Measurements from ENCODE around the gene PACRGL.

The PACRGL gene

DNA sequence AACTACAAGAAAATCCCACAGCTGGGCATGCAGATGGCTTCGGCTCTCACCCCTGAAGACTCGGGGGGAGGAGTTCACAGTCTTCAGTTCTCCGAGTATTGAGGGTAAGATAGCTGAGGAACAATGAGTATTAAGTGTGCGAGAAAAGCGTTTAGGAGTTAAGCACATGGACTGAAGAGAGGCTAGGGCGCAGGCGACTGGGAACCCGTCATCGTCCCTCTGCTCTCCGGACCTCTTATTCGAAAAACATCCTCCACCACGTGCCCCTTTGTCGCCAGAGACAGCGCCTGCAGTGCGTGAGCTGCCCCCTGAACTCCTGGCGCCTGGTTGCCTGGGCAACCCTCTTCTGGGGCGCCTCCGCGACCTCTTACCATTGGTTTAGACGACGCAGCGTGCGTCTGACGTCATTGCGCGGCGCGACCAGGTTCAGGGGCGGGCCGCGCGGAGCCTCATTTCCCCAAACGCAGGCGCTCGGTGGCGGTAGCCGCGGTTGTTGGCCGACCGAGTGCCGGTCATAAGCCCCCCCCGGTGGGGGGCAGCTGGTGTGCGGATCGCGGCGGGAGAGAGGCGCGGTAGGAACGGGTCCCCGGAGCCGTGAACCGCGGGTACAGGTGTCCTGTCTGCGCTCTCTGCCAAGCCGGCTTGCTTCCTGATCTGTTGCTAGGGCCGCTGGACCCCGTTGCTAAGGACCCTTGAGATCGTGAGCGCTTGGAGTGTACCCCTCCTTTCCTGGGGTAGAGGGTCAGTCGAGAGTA is at the start of gene PACRGL:
TSS of gene PACRGL (plus strand) at position 452 of the 755 bp plus-strand sequence. CDS start 4,024 bp downstream, outside the sequence.
- DNase-seq = peak; percentile 90 to 93

DNA sequence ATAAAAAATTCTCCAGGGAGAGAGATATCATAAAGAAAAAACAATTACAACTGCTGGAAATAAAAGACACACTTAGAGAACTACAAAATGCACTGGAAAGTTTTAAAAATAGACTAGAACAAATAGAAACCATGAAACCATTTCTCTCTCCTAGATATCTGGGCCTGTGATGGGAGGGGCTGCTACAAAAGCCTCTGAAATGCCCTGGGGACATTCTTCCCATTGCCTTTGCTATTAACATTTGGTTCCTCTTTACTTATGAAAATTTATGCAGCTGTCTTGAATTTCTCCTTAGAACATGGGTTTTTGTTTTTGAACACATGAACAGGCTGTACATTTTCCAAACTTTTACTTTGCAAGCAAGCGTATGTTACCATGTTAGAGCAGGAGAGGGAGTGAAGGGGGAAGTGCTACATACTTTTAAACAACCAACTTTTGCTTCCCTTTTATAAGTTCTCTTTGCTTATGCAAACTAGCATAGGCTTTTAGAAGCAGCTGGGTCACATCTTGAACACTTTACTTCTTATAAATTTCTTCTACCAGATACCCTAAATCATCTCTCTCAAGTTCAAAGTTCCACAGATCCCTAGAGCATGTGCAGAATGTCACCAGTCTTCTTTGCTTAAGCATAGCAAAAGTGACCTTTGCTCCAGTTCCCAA is 47.9 kb upstream of the PACRGL start:
- DNase-seq = no peak

DNA sequence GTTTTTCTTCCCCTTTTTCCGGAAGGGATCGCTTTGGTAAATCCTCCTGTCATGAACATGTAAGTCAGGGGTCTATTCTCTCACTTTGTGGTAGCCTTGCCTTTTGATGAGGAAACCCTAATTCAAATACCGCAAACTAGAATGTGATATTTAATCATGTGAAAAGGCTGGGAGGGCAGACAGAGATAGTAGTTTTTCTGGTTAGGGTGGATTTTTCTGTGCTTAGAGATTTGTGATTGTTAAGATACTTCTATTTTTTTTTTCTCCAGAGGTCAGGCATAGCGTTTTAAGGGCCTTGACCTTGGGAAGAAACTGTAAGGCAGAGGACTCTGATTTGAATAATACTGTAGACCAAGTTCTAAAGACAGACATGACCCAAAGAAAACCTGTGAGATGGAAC is 41.8 kb upstream of the PACRGL start:
- no peak for DNase-seq

DNA sequence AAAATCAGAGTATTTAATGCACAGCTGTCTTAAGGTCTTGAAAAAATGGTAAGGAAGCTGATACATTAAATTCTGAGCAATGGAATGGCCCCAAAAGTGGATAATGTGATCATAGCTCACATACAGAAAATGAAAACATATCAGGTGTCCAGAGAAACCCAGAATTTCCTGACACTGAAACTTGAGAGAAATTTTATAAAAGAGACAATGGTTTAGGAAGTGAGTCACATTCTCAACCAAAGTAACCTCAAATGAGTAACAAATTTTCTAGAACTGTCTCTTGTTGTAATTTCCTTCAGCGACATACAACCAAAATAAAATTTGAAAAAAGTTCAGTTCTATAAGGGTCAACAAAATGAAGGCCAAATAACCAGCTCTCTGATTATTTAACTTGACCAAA is 37.4 kb upstream of the PACRGL start:
- DNase-seq = no peak

DNA sequence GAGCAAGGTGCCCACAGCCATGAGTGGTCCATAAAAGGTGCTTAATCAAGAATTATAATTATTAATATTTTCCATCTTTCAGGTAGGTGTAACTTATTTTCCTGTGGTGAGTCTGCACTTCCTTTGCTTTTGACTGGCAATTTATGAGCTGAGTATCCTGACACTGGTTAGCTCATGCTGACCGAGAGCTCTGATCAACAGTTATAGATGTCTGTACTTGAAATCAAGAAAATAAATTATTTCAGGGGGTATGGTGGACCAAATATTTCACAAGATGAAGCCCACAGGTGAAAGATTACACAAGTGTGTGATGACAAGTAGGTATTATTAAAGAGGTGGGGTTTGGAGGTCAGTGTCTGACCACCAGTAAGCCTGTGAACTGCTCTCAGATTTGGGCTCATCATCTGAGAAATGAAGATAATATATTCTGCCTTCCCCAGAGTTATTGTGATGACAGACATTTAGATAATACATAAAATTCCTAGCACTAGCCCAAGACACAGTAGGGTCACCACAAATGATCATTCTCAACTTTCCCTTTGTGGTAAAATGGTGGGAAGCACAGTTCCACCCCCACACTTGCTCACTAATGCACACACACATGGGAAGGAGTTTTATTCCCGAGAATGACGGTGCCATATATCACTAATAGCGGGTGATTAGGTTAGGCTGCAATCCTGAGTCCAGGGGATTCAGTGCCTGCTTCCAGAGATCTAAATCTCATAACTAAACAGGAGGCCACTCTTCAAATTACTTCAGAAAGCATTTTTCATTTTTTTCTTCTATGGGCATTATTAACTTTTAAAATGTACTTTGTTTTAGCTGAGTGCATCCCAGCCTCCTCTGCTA is 34.0 kb upstream of the PACRGL start:
- no peak for DNase-seq

DNA sequence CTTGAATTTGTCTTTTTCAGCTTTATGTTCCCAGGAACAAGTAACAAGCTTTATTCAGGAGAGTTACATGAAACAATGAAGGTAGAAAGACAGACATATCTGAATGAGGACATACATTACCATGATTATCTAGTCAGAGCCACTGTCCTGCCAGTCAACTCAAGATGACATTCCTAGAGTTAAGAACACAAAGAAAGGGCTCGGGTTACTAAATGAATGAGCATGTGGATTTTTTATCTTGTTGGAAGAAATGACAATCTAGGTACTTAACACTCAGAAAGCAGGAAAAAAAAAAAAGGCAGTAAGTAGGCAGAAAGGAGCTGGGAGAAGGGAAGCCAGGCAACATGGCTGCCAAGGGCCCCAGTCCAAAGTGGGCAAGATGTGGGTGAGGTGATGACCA is 28.0 kb upstream of the PACRGL start:
- no peak for DNase-seq

DNA sequence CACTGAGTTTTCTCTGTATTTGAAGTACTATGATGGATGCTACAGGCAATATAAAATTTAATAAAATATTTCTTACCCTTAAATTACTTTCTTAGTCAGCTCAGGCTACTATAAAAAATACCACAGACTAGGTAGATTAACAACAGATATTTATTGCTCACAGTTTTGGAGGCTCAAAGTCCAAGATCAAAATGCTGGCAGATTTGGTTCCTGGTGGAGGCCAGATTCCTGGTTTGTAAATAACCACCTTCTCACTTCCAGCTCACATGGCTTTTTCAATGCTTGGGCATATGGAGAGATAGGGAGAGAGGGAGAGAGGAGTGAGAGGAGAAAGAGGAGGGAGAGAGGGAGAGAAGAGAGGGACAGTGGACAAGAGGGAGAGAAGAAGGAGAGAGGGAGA is 24.5 kb upstream of the PACRGL start:
- DNase-seq = no peak

DNA sequence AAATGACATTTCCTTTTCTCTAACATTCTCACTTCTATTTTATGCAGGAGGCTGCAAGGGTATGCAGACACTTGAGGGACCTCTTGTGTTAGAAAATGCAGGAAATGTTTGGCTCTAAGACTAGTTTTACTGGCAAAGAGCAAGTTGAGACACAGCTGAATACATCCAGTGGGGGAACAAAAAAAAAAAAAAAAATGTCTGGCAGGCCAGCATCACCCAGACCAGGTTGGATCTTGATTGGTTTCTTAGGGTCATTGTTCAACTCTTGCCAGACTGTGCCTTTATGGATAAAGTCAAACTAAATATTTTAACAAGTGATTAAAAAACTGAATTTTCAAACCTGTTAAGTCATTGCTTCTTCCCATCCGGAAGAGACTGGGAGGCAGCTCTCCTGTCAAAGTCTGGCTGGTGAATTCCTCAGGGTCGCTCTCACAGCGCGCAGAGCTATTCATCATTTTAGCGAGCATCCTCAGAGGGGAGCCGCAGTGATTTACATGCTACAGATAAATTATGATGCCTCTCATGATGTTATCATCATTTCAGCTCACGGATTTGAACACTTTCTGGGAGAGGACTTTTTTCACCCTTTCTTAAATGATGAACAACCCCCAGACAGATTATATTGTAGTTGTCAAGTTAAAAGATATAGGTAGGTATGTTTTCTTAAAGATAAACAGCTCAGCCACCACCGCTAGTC is 23.6 kb upstream of the PACRGL start:
- DNase-seq = no peak

DNA sequence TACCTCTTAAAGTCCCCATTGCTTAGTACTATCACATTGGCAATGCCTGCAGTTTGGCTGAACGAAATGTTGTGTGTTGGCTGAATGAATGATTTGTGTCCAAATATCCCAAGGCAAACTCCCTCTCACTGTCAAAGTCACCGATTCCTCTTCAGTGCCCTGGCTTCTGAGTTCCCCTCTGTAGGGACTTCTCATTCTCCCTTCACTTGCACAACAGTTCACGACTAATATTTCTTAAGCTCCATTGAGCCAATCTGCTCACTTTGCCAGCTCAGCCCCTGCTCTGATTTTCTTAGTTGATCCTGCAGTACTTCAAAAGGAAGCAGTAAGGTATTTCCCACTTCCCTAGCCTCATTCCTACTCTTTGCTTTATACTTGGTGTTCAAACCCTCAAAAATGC is 21.9 kb upstream of the PACRGL start:
- no peak for DNase-seq

DNA sequence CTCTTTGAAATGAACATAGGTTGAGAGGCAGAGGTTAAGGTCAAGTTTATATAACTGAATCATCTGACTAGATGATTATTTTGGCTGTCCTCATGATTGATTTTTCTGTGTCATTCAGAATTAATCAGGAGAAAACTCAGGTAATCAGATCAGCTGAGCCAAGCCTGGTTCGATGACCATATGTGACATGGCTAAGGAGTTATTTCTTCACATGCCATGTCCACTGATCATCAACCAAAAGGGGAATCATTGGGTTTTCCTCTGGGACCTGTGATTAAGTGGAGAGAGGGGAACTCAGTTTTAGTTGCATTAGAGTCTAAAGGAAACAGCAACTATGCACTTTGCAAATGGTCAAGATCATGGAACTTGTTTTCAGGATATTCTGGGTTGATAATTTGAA is 20.3 kb upstream of the PACRGL start:
- DNase-seq = no peak

DNA sequence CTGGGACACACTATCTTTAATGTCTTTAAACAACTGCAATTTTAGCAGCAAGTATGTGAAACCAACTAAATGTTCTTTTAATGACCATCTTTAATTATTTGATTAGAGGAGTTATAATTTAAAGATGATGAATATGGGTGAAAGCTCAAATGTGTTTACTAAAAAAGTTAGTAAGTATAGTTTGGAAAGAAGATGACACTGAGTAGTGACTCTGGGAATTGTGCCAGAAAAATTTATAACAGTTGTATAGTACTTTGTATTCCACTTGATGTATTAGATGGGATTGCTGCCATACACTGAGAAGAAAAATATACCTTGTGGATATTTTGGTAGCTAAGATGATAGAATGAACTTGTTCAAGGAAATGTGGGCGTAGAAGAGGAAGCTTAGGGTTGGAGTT is 19.5 kb upstream of the PACRGL start:
- no peak for DNase-seq

DNA sequence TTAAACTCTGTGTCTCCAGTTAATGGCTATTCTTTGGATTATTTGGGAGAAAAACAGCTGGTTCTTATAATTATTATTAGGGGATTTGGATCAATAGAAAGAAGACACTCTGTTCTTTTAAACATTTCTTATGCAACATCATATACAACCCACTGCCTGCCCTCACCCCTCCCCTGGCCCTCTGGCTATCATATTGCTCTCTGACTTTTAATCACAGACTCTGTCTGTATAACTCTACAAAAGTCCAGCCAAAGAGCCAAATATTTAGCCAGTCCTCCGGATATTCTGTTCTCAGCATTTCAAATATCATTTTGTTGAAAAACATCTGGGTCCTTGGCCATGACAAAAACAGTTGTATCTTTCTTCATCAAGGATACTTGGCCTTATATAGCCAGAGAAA is 19.0 kb upstream of the PACRGL start:
- DNase-seq = no peak

DNA sequence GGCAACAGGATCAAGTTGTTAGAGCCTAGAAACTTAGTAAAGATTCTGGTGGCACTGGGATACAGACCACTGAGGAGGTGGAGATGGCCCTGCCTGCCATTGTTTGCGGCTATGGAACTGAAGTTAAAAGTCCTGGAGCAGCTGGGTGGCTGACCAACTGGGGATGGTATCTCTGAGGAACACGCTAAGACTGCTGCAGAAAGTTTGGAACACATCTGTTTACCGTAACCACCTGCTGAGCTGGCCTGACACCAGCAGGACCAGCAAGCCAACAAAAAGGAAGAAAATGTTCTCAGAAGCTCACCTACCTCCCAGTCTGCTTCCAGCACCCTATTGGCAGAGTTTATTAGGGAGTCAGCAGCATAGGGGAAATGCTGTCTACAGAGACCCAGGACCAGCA is 17.4 kb upstream of the PACRGL start:
- DNase-seq = no peak

DNA sequence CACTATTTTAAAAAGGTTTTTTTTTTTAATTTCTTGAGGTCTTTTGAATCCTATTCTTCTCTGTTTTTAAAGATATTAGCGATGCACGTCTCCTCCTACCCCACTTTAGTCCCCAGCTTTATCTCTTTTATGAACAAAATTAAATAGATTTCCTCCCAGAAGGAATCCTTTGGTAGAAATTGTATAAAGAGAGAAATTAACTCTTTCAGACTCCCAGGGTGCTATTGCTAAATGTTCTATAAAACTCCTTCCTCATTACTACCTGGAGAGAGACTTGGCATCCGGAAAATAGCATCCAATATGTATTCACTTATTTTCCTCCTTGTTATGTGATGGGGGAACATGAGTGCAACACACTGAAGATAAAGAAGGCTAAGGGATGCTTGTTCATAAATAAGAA is 16.5 kb upstream of the PACRGL start:
- no peak for DNase-seq

DNA sequence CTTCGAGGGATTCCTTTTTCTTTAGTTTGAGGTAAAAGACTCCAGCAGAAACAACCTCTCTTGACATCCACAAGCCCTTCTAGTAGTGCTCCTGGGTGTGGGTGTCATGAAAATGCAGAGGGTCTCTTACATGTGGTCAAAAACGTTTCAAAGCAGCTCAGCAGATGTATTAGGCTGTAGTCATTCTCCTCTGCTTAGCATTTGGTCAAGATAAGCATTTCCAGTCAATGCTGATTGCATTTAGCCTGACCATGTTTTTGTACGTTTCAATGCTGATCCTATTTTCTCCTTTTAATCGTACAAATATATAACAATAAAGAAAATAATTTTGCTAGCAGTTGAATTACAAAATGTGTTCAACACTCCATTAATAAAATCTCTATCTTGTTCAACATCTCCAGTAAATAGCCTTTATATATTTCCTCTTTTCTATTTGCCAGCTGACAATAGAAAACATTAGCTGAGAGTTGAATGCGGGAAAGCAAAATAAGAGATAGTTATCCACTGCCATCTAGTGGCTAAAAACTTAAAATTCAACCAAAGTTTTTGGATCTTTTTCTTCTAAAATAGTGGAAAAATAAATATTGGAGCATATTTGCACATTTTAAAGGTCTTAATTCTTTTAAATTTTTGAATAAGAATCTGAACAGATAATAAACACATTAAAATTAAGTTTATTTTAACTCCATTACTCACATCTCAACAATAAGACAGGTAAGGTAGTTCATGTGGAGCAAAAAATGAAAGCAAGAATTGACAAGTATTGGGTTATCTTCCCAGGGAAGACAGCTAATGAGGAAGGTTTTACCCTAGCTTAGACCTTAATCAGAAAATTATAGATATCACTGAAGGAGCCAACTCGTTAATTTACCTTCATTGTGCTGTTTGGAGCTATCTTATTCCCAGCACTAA is 15.2 kb upstream of the PACRGL start:
- DNase-seq = no peak

DNA sequence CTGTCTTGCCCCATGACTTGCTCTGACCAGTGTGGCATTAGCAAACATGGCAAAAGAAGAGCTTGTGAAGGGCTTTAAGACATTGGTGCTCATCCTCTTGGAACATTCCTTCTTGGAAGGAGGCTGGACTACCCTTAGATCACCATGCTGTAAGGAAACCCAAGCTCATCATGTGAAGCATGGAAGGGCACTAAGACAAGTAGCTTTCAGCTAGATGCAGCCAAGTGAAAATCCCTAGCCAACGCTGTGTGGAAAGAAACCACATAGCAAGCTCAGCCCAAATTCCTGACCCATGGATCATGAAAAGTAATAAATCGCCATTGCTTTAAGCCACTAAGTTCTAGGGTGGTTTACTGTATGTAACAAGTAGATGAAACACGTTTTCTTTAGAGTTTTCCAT is 12.4 kb upstream of the PACRGL start:
- DNase-seq = no peak

DNA sequence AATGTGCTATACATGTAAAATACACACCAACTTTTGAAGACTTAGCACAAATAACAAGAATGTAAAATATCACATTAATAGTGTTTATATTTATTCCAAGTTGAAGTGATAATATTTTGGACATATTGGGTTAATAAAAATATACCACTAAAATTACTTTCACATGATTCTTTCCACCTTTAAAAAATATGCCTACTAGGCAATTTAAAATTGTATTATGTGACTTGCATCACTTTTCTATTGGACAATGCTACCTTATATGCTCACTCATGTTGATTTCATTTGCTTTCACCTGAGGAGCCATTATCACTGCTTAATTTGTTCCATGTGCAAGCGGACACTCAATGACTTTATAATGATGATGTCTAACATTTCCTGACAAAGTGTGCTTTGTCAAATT is 3.4 kb upstream of the PACRGL start:
- DNase-seq = no peak

DNA sequence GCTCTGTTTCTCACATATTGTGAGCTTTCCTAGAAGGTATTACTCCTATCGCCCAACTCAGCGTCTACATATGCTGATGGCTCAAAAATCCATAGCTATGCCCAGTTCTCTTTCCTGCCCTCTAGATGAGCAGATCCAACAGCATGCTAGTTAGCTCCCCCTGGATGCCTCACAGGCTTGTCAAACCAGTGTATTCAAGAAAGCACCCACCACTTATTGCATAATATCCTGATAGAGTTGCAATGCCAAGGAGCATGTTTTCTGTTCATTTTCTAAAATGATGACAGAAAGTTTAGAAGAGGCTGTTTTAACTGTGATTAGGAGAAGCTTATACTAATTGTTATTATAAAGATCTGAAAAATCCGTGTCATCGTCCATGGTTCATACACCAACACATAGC is 1.9 kb upstream of the PACRGL start:
- DNase-seq = no peak

DNA sequence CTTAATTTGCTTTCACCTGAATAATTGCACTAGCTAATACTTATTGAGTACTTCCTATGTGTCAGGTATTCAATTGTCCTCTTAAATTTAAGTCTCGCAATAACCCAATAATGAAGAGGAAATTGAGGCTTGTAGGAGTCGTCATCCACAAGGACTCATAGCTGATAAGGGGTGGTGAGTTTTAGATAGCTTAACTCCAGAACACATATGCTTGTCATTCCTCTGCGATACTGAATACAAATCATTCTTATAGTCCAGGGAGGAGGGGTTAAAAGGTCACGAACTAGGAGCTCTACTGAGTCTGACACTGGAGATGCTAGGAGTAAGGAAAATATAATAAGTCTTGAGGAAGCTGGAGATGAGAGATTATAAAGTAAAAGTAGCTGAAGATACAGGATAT is 1.4 kb upstream of the PACRGL start:
- DNase-seq = no peak

DNA sequence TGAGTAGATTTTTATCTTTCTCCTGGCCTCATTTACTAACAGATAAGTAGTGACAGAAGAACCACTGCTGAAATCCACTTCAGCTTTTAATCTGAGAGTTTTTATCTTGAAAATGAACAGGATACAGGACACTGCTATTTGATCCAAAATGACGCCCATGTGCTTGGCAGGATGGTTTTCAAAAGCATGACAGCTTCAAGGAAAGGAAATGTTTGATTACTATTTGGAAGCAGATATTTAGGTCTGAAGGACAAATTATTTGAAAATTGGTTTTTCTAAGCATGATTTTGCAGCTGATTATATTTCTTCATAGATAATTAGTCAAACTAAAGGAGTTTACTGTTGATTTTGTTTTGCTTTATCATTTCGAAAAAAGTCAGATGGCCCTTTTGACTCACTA is 11.1 kb downstream of the PACRGL start:
- no peak for DNase-seq

DNA sequence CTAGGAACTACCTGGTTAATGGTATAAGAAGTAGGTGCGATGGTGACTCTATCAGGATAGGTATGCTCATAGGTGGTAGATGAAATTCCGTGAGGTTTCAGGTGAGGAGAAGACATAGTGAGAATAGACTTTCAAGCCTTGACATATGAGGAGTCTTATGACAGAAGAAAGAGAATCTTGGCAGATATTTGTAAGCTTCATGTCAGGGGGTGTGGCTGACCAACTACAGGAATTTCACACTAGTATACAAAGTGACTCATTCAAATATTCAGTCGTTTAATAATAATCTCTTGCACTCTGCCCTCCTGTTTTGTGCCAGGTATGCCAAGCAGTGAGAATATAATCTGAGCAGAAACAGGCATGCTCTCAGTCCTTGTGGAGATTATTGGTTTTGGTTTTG is 22.8 kb downstream of the PACRGL start:
- no peak for DNase-seq

DNA sequence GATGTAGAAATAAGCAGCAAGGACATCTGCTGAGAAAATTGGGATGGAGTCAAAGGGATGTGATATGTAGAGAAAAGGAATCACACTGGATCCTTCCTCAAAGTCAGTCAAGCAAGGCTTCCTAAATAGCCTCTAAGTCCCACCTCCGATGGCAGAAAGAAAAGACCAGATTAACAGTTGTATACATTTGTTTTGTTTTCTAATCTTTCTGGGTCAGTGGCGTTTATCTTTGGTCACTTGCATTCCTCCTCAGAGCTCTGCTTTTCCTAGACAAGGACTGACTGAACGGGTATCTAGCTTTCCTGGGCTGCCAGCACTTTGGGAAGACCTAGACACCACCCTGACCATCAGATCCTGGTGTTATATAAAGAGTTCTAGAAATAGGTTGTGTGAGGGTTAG is 23.2 kb downstream of the PACRGL start:
- DNase-seq = no peak

Measured in activated CD4-positive, alpha-beta T cell treated with anti-CD3 and anti-CD28 coated beads, Interleukin-2, amount 50 U/mL, for 48 hours (primary cell).